Choroid plexus epithelial cell (primary cell): Measurements from ENCODE around the gene TRIM46.
"Not testable (repeated sequence)": the region's sequence is repeated elsewhere in the genome, so short reads cannot be mapped to it uniquely, and the experiment has no call there.

ENCODE experiments used
- DNase-seq: peaks from one replicate; pipeline ENCODE4 v3.0.0-alpha.2; 2010; ENCODE audit warnings: low read depth
- H3K4me3 ChIP-seq: 2 replicates; pipeline ENCODE4 v1.5.1; 2011; ENCODE audit warnings: low read depth, mild to moderate bottlenecking, control low read depth, low read length, moderate library complexity
- CTCF ChIP-seq: conservative IDR thresholded peaks from 2 replicates; pipeline ENCODE4 v1.5.1; 2011; ENCODE audit warnings: low read depth, mild to moderate bottlenecking, control low read depth, inconsistent platforms, low read length, moderate library complexity

Gene TRIM46

GRCh38 chr1:155226188-155226909 is 52.7 kb downstream of the TRIM46 start:
- peak overlapping the region; percentile 78 for H3K4me3 ChIP-seq
- peak; percentile 76 for TF ChIP-seq CTCF
- DNase-seq, result peak; percentile 89

DNA sequence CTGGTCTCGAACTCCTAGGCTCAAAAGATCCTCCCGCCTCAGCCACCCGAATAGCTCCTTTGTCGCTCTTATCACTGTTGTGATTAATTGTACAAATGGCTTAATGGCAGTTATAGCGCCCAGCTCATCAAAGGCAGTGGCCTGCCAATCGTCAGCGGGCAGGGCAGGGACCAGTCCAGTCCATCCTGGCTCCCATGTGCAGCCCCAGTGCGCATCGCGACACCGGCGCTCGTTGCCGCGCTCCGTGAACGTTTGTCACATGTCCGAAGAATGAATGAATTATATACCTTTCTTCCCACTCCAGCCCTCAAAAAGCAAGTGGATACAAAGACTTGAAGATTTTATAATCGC is 53.2 kb downstream of the TRIM46 start:
- no peak for TF ChIP-seq CTCF
- peak; percentile 41 for DNase-seq

DNA sequence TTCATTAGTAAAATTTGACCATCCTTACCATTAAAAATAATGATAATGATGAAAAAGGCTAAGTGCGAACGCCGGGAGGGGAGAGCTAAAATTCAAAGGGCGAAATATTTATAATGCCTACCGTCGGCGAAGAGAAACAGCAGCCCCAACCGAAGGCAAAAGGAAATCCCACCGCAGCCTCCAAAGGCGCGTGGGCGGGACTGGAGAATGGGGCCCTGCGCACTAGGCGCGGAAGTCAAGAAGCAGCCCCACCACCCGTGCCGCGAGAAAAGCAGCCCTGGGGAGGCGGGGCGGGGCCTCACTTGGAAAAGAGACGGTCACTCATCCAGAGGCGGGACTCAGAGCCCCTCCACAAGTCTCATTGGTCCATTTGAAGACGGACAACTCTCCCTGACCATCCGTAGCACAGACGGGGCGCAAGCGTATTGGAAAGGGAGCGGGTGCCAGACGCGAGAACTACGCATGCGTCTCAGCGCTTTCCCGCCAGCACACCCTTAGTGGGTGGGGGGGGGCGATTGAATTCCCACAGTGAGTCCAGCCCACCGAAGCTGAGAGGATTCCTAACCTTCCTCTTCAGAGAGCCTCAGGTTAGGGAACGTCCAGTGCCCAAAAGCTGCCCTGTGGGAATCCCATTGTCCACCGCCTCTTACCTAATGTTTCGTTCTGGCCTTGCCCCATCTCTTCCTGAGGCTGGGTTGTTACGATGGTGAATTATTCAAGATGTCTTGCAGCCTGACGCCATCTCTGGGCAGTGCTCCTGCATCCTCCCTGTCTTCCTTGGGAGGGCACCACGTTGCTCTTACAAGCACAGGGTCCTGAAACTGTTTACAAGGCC is 53.8 kb downstream of the TRIM46 start:
- peak overlapping the region; percentile 78 for H3K4me3 ChIP-seq
- TF ChIP-seq CTCF, result no peak
- DNase-seq, result peak; percentile 100

More for the DNA sequence above, 53.2 kb downstream of the TRIM46 start:
- H3K4me3 ChIP-seq, result peak overlapping the region; percentile 78

- TF ChIP-seq CTCF, result no peak
- DNase-seq, result no peak
- H3K4me3 ChIP-seq, result peak overlapping the region; percentile 56
These were observed 54.4 kb downstream of the TRIM46 start for GRCh38 chr1:155228096-155228427.

DNA sequence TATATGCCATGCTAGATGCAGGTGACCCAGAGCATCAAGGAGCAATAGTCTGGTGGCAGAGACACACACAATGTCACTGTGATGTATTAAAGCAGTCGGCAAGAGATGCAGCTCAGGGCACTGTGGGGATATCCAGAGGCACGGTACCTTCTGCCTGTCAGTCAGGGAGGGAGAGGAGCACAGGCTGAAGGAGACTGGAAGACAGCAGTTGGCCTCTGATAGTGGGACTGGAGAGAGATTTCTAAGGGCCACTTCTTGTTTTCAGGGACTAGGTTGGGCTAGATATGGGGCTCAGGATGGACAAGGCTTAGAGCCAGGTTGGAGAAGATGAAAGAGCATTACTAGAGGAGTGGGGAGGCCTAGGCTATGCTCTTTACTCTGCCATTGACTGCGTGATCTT is 57.7 kb downstream of the TRIM46 start:
- not testable (repeated sequence) for H3K4me3 ChIP-seq, DNase-seq

DNA sequence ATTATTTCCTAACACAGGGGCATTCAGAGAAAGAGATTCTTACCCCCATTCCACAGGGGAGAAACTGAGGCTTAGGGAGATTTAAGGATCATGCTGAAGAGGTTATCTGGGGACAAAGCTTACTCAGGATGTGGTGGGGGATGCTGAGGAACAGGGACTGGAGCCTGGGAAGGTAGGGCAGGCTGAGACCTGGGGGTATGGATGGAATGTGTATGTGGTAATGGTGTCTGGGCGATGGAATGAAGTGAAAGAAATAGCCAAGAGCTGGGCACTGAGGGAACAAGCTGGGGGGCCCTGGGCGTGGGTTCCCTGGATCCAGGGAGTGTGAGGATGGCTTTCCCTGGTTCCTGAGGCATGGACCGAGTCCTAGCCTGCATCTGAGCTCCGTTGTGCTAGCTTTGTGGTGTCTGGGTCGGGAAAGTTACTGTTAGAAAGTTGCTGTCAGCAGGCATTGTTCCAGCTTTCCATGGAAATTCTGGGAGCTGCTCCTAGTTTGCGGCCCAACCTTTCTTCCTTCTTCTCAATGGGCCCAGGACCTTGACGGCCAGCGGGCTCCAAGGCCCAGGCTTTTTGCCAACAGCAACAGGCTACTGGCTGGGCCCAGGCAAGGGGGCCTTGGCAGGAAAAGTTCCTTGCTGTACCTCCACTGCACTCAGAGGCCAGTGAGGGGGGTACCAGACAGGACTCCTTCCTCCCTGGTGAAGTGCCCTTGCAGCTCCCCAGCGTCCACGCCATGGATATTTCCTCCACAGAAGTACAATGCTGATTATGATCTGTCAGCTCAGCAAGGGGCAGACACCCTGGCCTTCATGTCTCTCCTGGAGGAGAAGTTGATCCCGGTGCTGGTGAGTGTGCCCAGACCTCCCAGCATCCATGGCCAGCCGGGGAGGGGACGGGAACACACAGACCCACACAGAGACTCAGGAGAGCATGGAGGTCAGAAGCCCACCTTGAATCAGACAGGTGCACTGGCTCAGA is 58.6 kb downstream of the TRIM46 start:
- peak; percentile 46 for DNase-seq
- H3K4me3 ChIP-seq, result not testable (repeated sequence)

- H3K4me3 ChIP-seq, DNase-seq: not testable (repeated sequence)
These were observed 59.9 kb downstream of the TRIM46 start for GRCh38 chr1:155233502-155233901.
